ENCODE data around the gene RUVBL2. TPM values are rescaled to one million over a fixed set of nuclear protein-coding genes. Genes with fewer than 3 reads are reported as not detected.

RUVBL2 gene
- total RNA-seq, 2 experiments from 2014 or later, result 74.7 to 80.1 TPM

- DNase-seq, result peak; percentile 92
- peaks cover 70% of the 10 kb centered on the region for H3K4me1 Mint-ChIP-seq
- no peaks in the 10 kb centered on the region for H3K27me3 Mint-ChIP-seq
- H3K36me3 Mint-ChIP-seq (ENCODE audit: low read depth), result peaks cover 59% of the 10 kb centered on the region
- peak overlapping the region; percentile 94 for H3K27ac Mint-ChIP-seq
- ChIA-PET CTCF (interaction anchor here (0.9 to 3.6 kb wide), 10 partner anchors 12 to 178 kb away, joined by 3 to 28 read pairs (median 4); partner anchors contain the start of genes BAX, GYS1, PPP1R15A and RUVBL2), POLR2A (interaction anchor here (0.8 to 4.8 kb wide), 12 partner anchors 9 to 603 kb away, joined by 3 to 53 read pairs (median 4); partner anchors contain the start of genes BAX, CA11, GYS1 and NUCB1)
- no peaks in the 10 kb centered on the region for H3K9me3 Mint-ChIP-seq
- peak overlapping the region; percentile 92 for H3K4me3 Mint-ChIP-seq
Measured at GRCh38 chr19:48965806-48966540, 27.7 kb upstream of the RUVBL2 start.

DNA sequence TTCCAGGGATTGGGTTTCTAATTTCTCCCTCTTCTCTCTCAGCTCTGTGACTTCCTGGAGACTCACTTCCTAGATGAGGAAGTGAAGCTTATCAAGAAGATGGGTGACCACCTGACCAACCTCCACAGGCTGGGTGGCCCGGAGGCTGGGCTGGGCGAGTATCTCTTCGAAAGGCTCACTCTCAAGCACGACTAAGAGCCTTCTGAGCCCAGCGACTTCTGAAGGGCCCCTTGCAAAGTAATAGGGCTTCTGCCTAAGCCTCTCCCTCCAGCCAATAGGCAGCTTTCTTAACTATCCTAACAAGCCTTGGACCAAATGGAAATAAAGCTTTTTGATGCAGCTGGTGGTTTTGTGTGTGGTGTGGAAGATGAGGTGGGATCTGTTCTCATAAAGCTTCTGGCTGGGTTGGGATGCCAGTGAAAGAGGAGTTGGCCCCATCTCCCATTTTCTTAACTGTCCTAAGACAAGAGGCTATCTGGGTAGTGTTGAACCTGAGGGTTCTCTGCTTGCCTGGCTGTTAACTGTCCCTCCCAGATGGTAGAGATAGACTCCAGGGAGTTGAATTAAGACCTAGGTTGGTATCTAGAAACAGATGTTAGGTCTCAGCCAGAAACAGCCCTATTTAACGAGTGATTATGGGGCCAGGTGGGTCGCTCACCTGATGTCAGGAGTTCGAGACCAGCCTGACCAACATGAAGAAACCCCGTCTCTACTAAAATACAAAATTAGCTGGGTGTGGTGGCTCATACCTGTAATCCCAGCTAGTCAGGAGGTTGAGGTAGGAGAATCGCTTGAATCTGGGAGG lies 26.9 kb upstream of the RUVBL2 start:
- peak overlapping the region; percentile 92 for H3K4me3 Mint-ChIP-seq
- no peaks in the 10 kb centered on the region for H3K9me3 Mint-ChIP-seq
- peaks cover 64% of the 10 kb centered on the region for H3K4me1 Mint-ChIP-seq
- no peak for DNase-seq
- peak overlapping the region; percentile 94 for H3K27ac Mint-ChIP-seq
- H3K36me3 Mint-ChIP-seq (ENCODE audit: low read depth), result peaks cover 56% of the 10 kb centered on the region
- no peaks in the 10 kb centered on the region for H3K27me3 Mint-ChIP-seq
- ChIA-PET POLR2A (interaction anchor here (0.8 to 4.8 kb wide), 14 partner anchors 9 to 321 kb away, joined by 3 to 53 read pairs (median 6); partner anchors contain the start of genes BAX, CA11, GYS1 and NUCB1), CTCF (interaction anchor here (0.9 to 3.6 kb wide), 9 partner anchors 13 to 179 kb away, joined by 4 to 28 read pairs (median 5); partner anchors contain the start of genes BAX, GYS1, PPP1R15A and RUVBL2)

DNA sequence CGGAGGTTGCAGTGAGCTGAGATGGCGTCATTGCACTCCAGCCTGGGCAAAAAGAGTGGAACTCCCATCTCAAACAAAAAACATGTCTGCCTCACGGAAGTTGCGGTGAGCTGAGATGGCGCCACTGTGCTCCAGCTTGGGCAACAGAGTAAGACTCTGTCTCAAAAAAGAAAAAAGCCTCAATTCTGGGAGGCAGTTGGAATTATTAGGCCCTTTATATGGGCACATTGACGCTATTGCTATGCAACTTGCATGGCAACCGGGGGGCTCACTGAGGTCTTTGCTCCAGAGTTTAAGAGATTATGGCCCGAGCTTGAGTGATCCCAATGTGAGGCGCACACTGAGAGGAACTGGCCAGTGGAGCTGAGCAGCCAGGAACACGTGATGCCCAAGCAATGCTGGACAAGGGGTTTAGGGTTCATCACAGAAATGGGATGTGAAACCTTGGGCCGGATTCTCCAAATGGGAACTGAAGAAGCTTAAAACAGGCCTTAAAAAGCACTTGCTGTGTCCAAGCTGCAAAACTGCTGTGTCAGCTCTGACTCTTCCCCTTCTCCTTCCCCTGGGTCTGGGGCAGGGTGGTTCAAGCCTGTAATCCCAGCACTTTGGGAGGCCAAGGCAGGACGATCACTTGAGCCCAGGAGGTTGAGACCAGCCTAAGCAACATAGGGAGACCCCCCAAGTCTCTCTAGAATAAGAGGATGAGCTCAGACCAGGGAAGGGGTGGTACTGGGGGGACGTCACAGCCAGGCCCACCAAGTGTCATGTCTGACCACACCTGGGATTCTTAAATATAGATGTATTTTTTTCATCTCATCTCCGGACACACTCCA lies 26.1 kb upstream of the RUVBL2 start:
- DNase-seq, result no peak
- ChIA-PET POLR2A (interaction anchor here (1.1 to 4.8 kb wide), 5 partner anchors 9 to 95 kb away, joined by 3 to 31 read pairs (median 9); partner anchors contain the start of genes GYS1, NUCB1, PPP1R15A and RUVBL2), CTCF (interaction anchor here (1.2 to 3.6 kb wide), 5 partner anchors 26 to 180 kb away, joined by 4 to 28 read pairs (median 5); partner anchors contain the start of genes GYS1 and RUVBL2)
- Mint-ChIP-seq H3K9me3 (no peaks in the 10 kb centered on the region), H3K27me3 (no peaks in the 10 kb centered on the region), H3K4me1 (peaks cover 56% of the 10 kb centered on the region), H3K27ac (no peak overlapping the region), H3K36me3 (ENCODE audit: low read depth) (peaks cover 49% of the 10 kb centered on the region), H3K4me3 (peak overlapping the region; percentile 92)

GRCh38 chr19:48968179-48968661 lies 25.5 kb upstream of the RUVBL2 start:
- no peaks in the 10 kb centered on the region for H3K9me3 Mint-ChIP-seq
- peaks cover 53% of the 10 kb centered on the region for H3K36me3 Mint-ChIP-seq (ENCODE audit: low read depth)
- H3K4me3 Mint-ChIP-seq, result no peak overlapping the region
- POLR2A ChIA-PET, result interaction anchor here (1.1 to 4.8 kb wide), 5 partner anchors 9 to 96 kb away, joined by 3 to 31 read pairs (median 9); partner anchors contain the start of genes GYS1, NUCB1, PPP1R15A and RUVBL2
- no peaks in the 10 kb centered on the region for H3K27me3 Mint-ChIP-seq
- peaks cover 49% of the 10 kb centered on the region for H3K4me1 Mint-ChIP-seq
- H3K27ac Mint-ChIP-seq, result peak overlapping the region; percentile 11
- CTCF ChIA-PET, result interaction anchor here (1.2 to 3.6 kb wide), 3 partner anchors 26 to 173 kb away, joined by 4 to 28 read pairs (median 5); partner anchors contain the start of genes GYS1 and RUVBL2
- no peak for DNase-seq

DNA sequence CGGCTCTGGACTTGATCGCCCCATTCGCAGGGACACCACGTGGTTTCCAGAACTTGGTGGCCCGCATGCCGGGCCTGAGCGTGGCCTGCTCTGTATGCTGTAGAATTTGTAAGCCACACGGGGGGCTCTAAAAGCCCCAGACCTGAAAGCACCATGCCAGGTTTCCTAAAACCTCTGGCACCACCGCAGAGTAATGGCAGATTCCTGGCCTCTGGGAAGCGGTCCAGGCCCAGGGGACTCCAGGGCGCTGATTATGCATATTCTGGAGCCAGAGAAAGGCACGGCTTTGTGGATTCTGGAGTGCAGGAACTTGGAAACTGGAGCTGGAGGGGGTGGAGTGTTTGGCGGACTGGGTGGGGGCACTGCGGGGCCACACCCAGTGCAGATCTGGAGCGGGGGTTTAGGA lies 24.9 kb upstream of the RUVBL2 start:
- no peaks in the 10 kb centered on the region for H3K9me3 Mint-ChIP-seq
- CTCF ChIA-PET, result interaction anchor here (3.6 kb wide), 1 partner anchor 25 kb away, joined by 28 read pairs; the partner anchor contains the start of genes GYS1 and RUVBL2
- H3K27me3 Mint-ChIP-seq, result no peaks in the 10 kb centered on the region
- peaks cover 53% of the 10 kb centered on the region for H3K36me3 Mint-ChIP-seq (ENCODE audit: low read depth)
- no peak overlapping the region for H3K27ac Mint-ChIP-seq
- POLR2A ChIA-PET, result interaction anchor here (0.8 to 2.0 kb wide), 2 partner anchors 24 to 96 kb away, joined by 4 read pairs; partner anchors contain the start of genes GYS1 and PPP1R15A
- no peak for DNase-seq
- H3K4me1 Mint-ChIP-seq, result peaks cover 44% of the 10 kb centered on the region
- H3K4me3 Mint-ChIP-seq, result no peak overlapping the region

GRCh38 chr19:48969276-48970138 lies 24.2 kb upstream of the RUVBL2 start:
- no peak overlapping the region for H3K27ac Mint-ChIP-seq
- ChIA-PET POLR2A (interaction anchor here (0.8 to 1.8 kb wide), 5 partner anchors 8 to 127 kb away, joined by 3 to 9 read pairs (median 5); partner anchors contain the start of genes GYS1 and PPP1R15A), CTCF (interaction anchor here (0.9 to 11.4 kb wide), 17 partner anchors 10 to 187 kb away, joined by 3 to 103 read pairs (median 6); partner anchors contain the start of genes BAX, GYS1, HSD17B14 and RUVBL2)
- no peak for DNase-seq
- H3K27me3 Mint-ChIP-seq, result no peaks in the 10 kb centered on the region
- H3K36me3 Mint-ChIP-seq (ENCODE audit: low read depth), result peaks cover 49% of the 10 kb centered on the region
- H3K4me1 Mint-ChIP-seq, result peaks cover 37% of the 10 kb centered on the region
- no peaks in the 10 kb centered on the region for H3K9me3 Mint-ChIP-seq
- H3K4me3 Mint-ChIP-seq, result no peak overlapping the region

DNA sequence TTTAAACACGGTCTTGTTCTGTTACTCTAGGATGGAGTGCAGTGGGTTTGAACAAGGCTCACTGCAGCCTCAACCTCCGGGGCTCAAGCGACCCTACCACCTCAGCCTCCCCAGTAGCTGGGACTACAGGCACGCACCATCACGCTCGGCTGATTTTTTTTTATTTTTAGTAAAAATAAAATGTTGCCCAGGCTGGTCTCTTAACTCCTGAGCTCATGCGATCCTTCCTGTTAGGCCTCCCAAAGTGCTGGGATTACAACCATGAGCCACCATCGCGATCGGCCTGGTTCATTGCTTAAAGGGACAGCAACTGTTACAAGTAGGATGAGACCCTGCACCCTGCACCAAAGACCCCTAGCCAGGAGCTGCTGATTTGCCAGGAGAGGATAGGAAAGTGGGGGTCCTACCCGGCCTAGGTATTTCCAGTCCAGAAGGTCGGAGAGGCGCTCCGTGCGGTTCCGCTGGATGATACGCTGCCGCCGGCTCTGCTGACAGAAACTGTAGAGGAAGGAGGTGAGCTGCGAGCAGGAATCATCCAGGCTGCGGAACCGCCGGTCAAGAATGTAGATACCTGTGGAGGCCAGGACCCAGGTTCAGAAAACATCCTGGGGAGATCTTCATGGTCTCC lies 23.4 kb upstream of the RUVBL2 start:
- CTCF ChIA-PET, result interaction anchor here (0.5 to 11.4 kb wide), 32 partner anchors 9 to 324 kb away, joined by 3 to 103 read pairs (median 4); partner anchors contain the start of genes BAX, BCAT2, CA11 and DHDH
- DNase-seq, result no peak
- Mint-ChIP-seq H3K4me3 (no peak overlapping the region), H3K9me3 (no peaks in the 10 kb centered on the region), H3K27me3 (no peaks in the 10 kb centered on the region), H3K4me1 (peaks cover 30% of the 10 kb centered on the region), H3K27ac (no peak overlapping the region), H3K36me3 (ENCODE audit: low read depth) (peaks cover 47% of the 10 kb centered on the region)
- POLR2A ChIA-PET, result interaction anchor here (0.6 to 1.8 kb wide), 12 partner anchors 9 to 324 kb away, joined by 3 to 9 read pairs (median 4); partner anchors contain the start of genes BAX, CA11, GYS1 and PPP1R15A

DNA sequence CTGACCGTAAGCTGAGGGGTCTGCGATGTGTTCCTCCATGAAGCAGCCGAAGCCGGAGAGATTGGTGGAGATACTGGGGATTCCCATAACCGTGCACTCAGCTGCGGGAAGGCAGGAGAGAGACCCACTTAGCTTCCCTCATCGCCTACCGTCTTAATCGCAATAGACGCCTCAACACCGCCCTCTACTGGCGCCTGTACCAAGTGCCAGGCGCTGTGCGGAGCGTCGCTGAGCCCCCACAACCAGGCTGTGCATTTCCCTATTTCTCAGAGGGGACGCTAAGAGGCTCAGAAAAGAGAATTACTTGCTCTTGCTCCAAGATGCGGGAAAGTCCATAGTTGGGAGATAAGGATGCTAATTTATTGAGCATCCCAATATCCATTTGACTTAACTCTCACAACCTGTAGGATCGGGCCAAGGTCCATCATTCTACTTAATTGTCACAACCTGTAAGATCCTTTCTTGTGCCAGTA lies 22.7 kb upstream of the RUVBL2 start:
- Mint-ChIP-seq H3K4me3 (no peak overlapping the region), H3K36me3 (ENCODE audit: low read depth) (peaks cover 41% of the 10 kb centered on the region), H3K27ac (no peak overlapping the region), H3K9me3 (no peaks in the 10 kb centered on the region), H3K4me1 (peaks cover 27% of the 10 kb centered on the region), H3K27me3 (no peaks in the 10 kb centered on the region)
- ChIA-PET POLR2A (interaction anchor here (0.6 to 1.8 kb wide), 11 partner anchors 9 to 325 kb away, joined by 3 to 9 read pairs (median 5); partner anchors contain the start of genes BAX, CA11, GYS1 and PPP1R15A), CTCF (interaction anchor here (0.5 to 11.4 kb wide), 30 partner anchors 9 to 325 kb away, joined by 3 to 103 read pairs (median 5); partner anchors contain the start of genes BAX, BCAT2, CA11 and DHDH)
- DNase-seq, result peak; percentile 81

DNA sequence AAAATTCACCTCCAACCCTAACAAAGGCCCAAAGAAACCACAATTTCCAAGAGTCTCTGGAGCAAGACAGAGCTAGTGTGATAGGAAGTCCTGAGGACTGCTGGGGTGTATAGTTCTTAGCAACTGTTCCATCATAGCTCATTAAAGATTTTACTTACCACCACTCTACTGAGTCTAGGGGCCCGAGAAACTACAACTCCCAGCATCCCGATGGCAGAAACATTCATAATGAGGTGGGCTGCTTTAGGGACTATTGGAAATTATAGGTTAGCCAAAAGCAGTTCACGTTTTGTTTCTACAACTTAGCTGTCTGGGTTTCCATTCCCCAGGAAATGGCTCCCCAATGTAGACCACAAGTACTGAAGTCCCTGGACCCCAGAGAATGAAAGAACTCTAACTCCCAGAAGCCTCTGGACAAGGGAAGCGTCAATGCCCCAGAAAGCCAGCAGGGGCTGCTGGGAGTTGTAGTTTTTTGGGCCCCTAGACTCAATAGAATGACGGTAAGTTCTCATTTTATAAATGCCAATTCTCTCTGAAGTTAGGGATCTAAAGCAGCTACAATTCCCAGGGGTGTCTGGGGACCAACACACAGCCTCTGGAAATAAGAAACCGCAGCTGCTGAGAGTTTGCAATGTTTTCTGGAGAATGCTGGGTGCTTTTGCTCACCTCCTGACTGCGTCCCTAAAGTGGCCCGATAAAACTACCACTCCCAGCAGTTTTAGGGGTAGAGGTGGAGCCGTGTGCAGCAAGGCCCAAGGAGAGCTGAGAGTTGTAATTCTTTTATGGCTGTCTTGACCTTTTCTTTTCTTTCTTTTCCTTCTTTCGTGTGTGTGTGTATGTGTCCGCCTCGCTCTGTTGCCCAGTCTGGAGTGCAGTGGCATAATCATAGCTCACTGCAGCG lies 17.5 kb upstream of the RUVBL2 start:
- H3K36me3 Mint-ChIP-seq (ENCODE audit: low read depth), result peaks cover 22% of the 10 kb centered on the region
- POLR2A ChIA-PET, result interaction anchor here (0.7 to 2.2 kb wide), 8 partner anchors 9 to 76 kb away, joined by 3 to 11 read pairs (median 6); partner anchors contain the start of genes BAX, FTL, GYS1 and RUVBL2

More for the DNA sequence above, 17.5 kb upstream of the RUVBL2 start:
- Mint-ChIP-seq H3K4me1 (peaks cover 6% of the 10 kb centered on the region), H3K4me3 (no peak overlapping the region), H3K9me3 (no peaks in the 10 kb centered on the region), H3K27ac (no peak overlapping the region), H3K27me3 (no peaks in the 10 kb centered on the region)
- CTCF ChIA-PET, result interaction anchor here (0.7 to 11.4 kb wide), 6 partner anchors 17 to 872 kb away, joined by 3 to 103 read pairs (median 4); partner anchors contain the start of genes GYS1 and RUVBL2
- peak; percentile 48 for DNase-seq
